Pericardium fibroblast (primary cell): Measurements from ENCODE around the gene CREBZF. TPM values are rescaled to one million over a fixed set of nuclear protein-coding genes. Genes with fewer than 3 reads are reported as not detected.

Experiments used
- total RNA-seq: library from RNA; depleted of rRNA; stranded (reverse); fragments of >200 nt; gene quantifications from 2 replicates; pipeline ENCODE4 v1.2.3, GENCODE V29; 2015

Gene CREBZF
- 14.0 and 15.4 TPM in 2 replicates for total RNA-seq

GRCh38 chr11:85664615-85665481, at the start of gene CREBZF:
Gene CREBZF (minus strand): TSS chr11:85665129. CDS start chr11:85664875, 254 bp downstream.

GRCh38 chr11:85685820-85686459, 21.0 kb upstream of the CREBZF start, which contains the start of gene CCDC89:
Gene CCDC89 (minus strand): TSS chr11:85686195. CDS start chr11:85686130, 65 bp downstream.

GRCh38 chr11:85647604-85648299, 17.2 kb downstream of the CREBZF start, which contains the start of gene TMEM126A:
Gene TMEM126A (plus strand): TSS chr11:85647967. CDS start chr11:85650256, 2,289 bp downstream.

GRCh38 chr11:85627998-85628770, 36.7 kb downstream of the CREBZF start, which contains the start of gene TMEM126B:
Gene TMEM126B (plus strand): TSS chr11:85628593. CDS start chr11:85628608, 15 bp downstream.

GRCh38 chr11:85627332-85627997, 37.5 kb downstream of the CREBZF start, which contains the start of gene DLG2:
Gene DLG2 (minus strand): TSS chr11:85627344.

Other genes starting within 250 kb of the CREBZF start
- 0.12 and 1.6 TPM in 2 replicates for gene DLG2, start 37.8 kb downstream of the CREBZF start, total RNA-seq
- gene TMEM126B, start 36.5 kb downstream of the CREBZF start, total RNA-seq = 47.7 and 49.6 TPM in 2 replicates
- 27.6 and 42.2 TPM in 2 replicates for gene TMEM126A, start 17.2 kb downstream of the CREBZF start, total RNA-seq
- gene CCDC89, start 21.1 kb upstream of the CREBZF start, total RNA-seq = 2.0 and 4.7 TPM in 2 replicates
- 2.6 and 3.2 TPM in 2 replicates for gene SYTL2, start 146.0 kb upstream of the CREBZF start, total RNA-seq
- not detected in 2 replicates for gene CCDC83, start 190.3 kb upstream of the CREBZF start, total RNA-seq